Effector memory CD8-positive, alpha-beta T cell (primary cell): ENCODE results near the gene MIS18A.
"Not testable (repeated sequence)": the region's sequence is repeated elsewhere in the genome, so short reads cannot be mapped to it uniquely, and the experiment has no call there.

Source experiments
- ATAC-seq: fragments of 150-1000 bp; cut with Tn5 transposase; replicated peaks from 2 replicates; pipeline ENCODE4 v1.10.0; 2021; ENCODE audit warnings: mild to moderate bottlenecking, moderate library complexity
- DNase-seq, 3 experiments: peaks; one replicate each; pipeline ENCODE4 v3.0.0; 2021
- H3K27ac Mint-ChIP-seq, 2 donors: one replicate each; pipeline ENCODE4 v1.8.0; 2022; ENCODE audit warnings: mild to moderate bottlenecking in 2 of 2, mixed read lengths in 2 of 2, moderate library complexity in 2 of 2
- H3K27me3 Mint-ChIP-seq, 2 donors: one replicate each; pipeline ENCODE4 v1.8.0; 2022; ENCODE audit warnings: mixed read lengths in 2 of 2
- H3K36me3 Mint-ChIP-seq: one replicate; pipeline ENCODE4 v1.8.0; 2022; ENCODE audit warnings: mild to moderate bottlenecking, moderate library complexity, mixed read lengths; ENCODE audit not compliant: insufficient read depth
- H3K4me1 Mint-ChIP-seq, 2 donors: one replicate each; pipeline ENCODE4 v1.8.0; 2022; ENCODE audit warnings: low read depth in 2 of 2, mixed read lengths in 2 of 2
- H3K4me3 Mint-ChIP-seq, 2 donors: one replicate each; pipeline ENCODE4 v1.8.0; 2022; ENCODE audit warnings: mild to moderate bottlenecking in 2 of 2, mixed read lengths in 2 of 2, moderate library complexity in 2 of 2
- H3K9me3 Mint-ChIP-seq, 2 donors: one replicate each; pipeline ENCODE4 v1.8.0; 2022; ENCODE audit warnings: mixed read lengths in 2 of 2

MIS18A gene

GRCh38 chr21:32312976-32313375 is 34.1 kb upstream of the MIS18A start:
- Mint-ChIP-seq H3K36me3 (peaks cover 23% of the 10 kb centered on the region), H3K27ac (no peak overlapping the region), H3K4me3 (no peak overlapping the region), H3K4me1 (no peaks in the 10 kb centered on the region), H3K9me3 (no peaks in the 10 kb centered on the region), H3K27me3 (no peaks in the 10 kb centered on the region)
- DNase-seq: no peak
- no peak for ATAC-seq

GRCh38 chr21:32312326-32312725 is 33.5 kb upstream of the MIS18A start:
- peaks cover 20% of the 10 kb centered on the region for H3K36me3 Mint-ChIP-seq
- H3K9me3 Mint-ChIP-seq: no peaks in the 10 kb centered on the region

DNA sequence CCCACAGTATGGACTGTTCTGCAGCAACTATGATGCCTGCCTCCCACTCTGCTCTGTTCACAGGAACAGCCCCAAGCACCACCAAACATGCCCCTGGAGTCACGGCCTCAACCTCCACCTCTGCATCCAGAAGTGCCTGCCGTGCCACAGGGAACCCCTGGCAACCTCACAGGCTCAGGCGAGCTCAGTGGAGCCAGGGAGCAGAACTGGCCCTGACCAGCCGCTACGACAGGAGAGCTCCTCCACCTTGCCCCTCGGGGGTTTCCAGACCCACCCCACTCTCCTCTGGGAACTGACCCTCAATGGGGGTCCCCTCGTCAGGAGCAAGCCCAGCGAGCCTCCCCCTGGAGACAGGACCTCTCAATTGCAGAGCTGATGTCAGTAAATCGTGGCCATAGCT is 32.8 kb upstream of the MIS18A start:
- no peak for ATAC-seq
- H3K27ac Mint-ChIP-seq: no peak overlapping the region
- no peaks in the 10 kb centered on the region for H3K9me3 Mint-ChIP-seq
- H3K36me3 Mint-ChIP-seq: peaks cover 18% of the 10 kb centered on the region
- H3K27me3 Mint-ChIP-seq: no peaks in the 10 kb centered on the region
- peaks cover 0 to under 1% of the 10 kb centered on the region in 2 donors for H3K4me1 Mint-ChIP-seq
- H3K4me3 Mint-ChIP-seq: no peak overlapping the region
- no peak for DNase-seq

More at GRCh38 chr21:32312326-32312725, 33.5 kb upstream of the MIS18A start:
- Mint-ChIP-seq H3K4me3 (no peak overlapping the region), H3K27ac (no peak overlapping the region), H3K4me1 (no peaks in the 10 kb centered on the region), H3K27me3 (no peaks in the 10 kb centered on the region)
- DNase-seq (no peak), ATAC-seq (no peak)

DNA sequence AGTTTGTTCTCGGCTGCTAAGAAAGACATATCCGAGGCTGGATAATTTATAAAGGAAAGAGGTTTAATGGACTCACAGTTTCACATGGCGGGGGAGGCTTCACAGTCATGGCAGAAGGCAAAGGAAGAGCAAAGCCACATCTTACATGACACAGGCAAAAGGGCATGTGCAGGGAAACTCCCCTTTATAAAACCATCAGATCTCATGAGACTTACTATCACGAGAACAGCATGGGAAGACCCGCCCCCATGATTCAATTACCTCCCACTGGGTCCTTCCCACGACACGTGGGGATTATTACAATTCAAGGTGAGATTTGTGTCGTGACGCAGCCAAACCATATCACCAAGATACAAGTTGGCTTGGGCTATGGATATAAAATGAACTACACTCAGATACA is 32.1 kb upstream of the MIS18A start:
- H3K27ac Mint-ChIP-seq: not testable (repeated sequence)

DNA sequence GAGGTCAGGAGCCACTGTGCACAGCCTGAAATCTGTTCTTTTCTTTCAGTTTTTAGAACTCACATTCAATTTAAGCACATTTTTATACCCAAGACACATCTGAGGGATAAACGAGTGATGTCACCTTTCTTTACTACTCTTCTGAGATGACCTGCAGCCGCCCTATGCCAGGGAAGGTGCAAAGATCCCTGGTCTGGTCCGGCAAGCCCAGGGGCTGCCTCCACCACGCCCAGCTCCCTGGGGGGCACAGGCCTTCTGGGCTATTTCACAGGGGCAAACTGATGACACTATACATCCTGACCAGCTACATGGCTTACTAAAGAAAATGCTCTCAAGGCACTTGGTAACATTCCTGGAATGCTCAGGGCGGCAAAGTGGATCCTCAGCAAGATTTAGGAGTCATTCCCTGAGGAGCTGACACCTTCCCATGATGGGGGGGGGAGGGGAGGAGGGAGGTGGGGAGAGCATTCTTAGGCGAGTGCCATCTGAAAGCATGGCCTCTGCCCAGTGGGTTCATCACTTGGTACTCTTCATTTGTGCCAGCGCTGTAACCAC is 31.1 kb upstream of the MIS18A start:
- H3K4me1 Mint-ChIP-seq: peaks cover 0 to 3% of the 10 kb centered on the region in 2 donors
- DNase-seq (no peak), ATAC-seq (no peak)
- peaks cover 9% of the 10 kb centered on the region for H3K36me3 Mint-ChIP-seq
- no peaks in the 10 kb centered on the region for H3K9me3 Mint-ChIP-seq
- H3K4me3 Mint-ChIP-seq: no peak overlapping the region
- no peak overlapping the region for H3K27ac Mint-ChIP-seq
- H3K27me3 Mint-ChIP-seq: no peaks in the 10 kb centered on the region

More for the DNA sequence above, 32.1 kb upstream of the MIS18A start:
- not testable (repeated sequence) for H3K4me3 Mint-ChIP-seq, H3K27me3 Mint-ChIP-seq, H3K9me3 Mint-ChIP-seq, ATAC-seq, DNase-seq, H3K4me1 Mint-ChIP-seq
- H3K36me3 Mint-ChIP-seq: peaks cover 16% of the 10 kb centered on the region

- Mint-ChIP-seq H3K4me3 (no peak overlapping the region), H3K27me3 (no peaks in the 10 kb centered on the region), H3K4me1 (peaks cover 0 to 3% of the 10 kb centered on the region in 2 donors), H3K36me3 (peaks cover 12% of the 10 kb centered on the region), H3K27ac (no peak overlapping the region), H3K9me3 (no peaks in the 10 kb centered on the region)
- DNase-seq (no peak), ATAC-seq (no peak)
Measured at GRCh38 chr21:32308696-32309095, 29.8 kb upstream of the MIS18A start.

DNA sequence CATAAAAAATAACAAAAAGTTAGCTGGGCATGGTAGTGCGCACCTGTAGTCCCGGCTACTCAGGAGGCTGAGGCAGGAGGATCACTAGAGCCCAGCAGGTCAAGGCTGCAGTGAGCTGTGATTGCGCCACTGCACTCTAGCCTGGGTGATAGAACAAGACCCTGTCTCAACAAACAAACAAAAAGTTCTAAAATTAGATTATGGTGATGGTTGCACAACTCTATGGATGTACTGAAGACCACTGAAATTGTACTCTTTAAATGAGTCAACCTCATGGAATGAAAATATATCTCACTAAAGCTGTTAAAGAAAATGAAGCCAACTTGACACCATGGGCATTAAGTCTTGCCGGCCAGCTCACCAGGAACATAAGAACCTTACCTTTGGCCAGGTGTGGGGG is 28.9 kb upstream of the MIS18A start:
- no peaks in the 10 kb centered on the region for H3K9me3 Mint-ChIP-seq
- H3K27me3 Mint-ChIP-seq: no peaks in the 10 kb centered on the region
- no peak for DNase-seq
- peaks cover 0 to 3% of the 10 kb centered on the region in 2 donors for H3K4me1 Mint-ChIP-seq
- H3K27ac Mint-ChIP-seq: no peak overlapping the region
- no peak overlapping the region for H3K4me3 Mint-ChIP-seq
- ATAC-seq: no peak
- peaks cover 6% of the 10 kb centered on the region for H3K36me3 Mint-ChIP-seq

DNA sequence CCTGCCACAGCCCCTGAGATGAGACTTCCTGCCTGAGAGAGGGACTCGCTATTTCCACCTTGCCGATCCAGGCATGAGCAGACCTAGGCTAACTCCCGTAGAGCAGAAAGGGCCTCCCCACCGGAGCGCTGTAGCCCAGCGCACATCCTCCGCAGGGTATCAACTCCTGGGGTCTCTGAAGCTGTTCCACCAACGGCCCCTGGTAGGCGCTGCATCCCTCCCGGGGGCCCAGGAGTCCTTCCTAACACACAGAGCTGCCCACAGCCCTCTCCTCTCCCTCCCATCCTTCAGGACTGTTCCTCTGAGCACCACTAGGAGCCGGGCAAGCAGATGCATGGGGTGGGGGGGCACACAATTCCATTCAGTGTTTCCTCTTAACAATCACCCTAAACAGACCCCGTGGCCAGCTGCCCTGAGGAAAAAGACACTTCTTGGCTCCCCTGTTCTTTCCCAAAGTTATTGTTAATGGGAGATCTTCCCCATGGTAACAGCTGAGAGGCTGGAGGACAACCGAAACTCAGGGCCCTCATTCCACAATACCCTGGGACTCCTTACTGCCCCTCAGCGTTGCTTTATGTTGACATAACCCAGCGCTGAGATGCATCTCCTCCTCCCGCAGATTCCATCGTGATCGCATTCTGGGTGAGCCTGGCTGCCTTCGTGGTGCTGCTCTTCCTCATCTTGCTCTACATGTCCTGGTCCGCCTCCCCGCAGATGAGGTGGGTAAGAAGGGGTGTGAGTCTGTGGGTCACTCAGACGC is 27.4 kb upstream of the MIS18A start:
- Mint-ChIP-seq H3K27me3 (no peaks in the 10 kb centered on the region), H3K4me3 (no peak overlapping the region), H3K4me1 (peaks cover 0 to 3% of the 10 kb centered on the region in 2 donors), H3K36me3 (peaks cover 6% of the 10 kb centered on the region), H3K27ac (no peak overlapping the region), H3K9me3 (no peaks in the 10 kb centered on the region)
- ATAC-seq (no peak), DNase-seq (no peak)

DNA sequence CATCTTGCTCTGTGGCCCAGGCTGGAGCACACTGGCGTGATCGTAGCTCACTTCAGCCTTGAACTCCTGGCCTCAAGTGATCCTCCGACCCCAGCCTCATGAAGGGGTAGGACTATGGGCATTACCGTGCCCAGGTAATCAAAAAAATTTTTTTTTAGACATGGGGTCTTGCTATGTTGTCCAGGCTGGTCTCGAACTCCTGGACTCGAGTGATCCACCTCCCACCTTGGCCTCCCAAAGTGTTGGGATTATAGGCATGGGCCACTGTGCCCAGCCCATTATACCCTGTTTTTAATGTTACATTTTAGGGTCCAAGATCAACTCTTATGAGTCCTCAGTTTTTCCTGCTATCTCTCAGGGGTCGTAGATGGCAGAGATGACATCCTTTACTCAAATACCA is 26.1 kb upstream of the MIS18A start:
- no peak overlapping the region for H3K27ac Mint-ChIP-seq
- H3K4me3 Mint-ChIP-seq: no peak overlapping the region
- H3K9me3 Mint-ChIP-seq: no peaks in the 10 kb centered on the region
- no peak for DNase-seq
- H3K4me1 Mint-ChIP-seq: peaks cover 0 to 3% of the 10 kb centered on the region in 2 donors
- H3K36me3 Mint-ChIP-seq: peaks cover 6% of the 10 kb centered on the region
- H3K27me3 Mint-ChIP-seq: no peaks in the 10 kb centered on the region
- no peak for ATAC-seq

- H3K27me3 Mint-ChIP-seq: no peaks in the 10 kb centered on the region
- H3K36me3 Mint-ChIP-seq: peaks cover 6% of the 10 kb centered on the region
- H3K4me3 Mint-ChIP-seq: no peak overlapping the region
- ATAC-seq (no peak), DNase-seq (no peak)
- H3K9me3 Mint-ChIP-seq: no peaks in the 10 kb centered on the region
- H3K27ac Mint-ChIP-seq: no peak overlapping the region
- peaks cover 0 to 3% of the 10 kb centered on the region in 2 donors for H3K4me1 Mint-ChIP-seq
Measured at GRCh38 chr21:32303385-32303784, 24.5 kb upstream of the MIS18A start.

- Mint-ChIP-seq H3K9me3 (no peaks in the 10 kb centered on the region), H3K4me3 (no peak overlapping the region), H3K27me3 (no peaks in the 10 kb centered on the region), H3K4me1 (peaks cover 0 to 3% of the 10 kb centered on the region in 2 donors), H3K36me3 (peaks cover 6% of the 10 kb centered on the region), H3K27ac (no peak overlapping the region)
- DNase-seq (no peak), ATAC-seq (no peak)
Measured at GRCh38 chr21:32302560-32302959, 23.7 kb upstream of the MIS18A start.

GRCh38 chr21:32301596-32301995 is 22.7 kb upstream of the MIS18A start:
- H3K36me3 Mint-ChIP-seq: peaks cover 3% of the 10 kb centered on the region
- no peak overlapping the region for H3K4me3 Mint-ChIP-seq
- H3K4me1 Mint-ChIP-seq: peaks cover 0 to 2% of the 10 kb centered on the region in 2 donors
- H3K27me3 Mint-ChIP-seq: no peaks in the 10 kb centered on the region
- DNase-seq (no peak), ATAC-seq (no peak)
- no peak overlapping the region for H3K27ac Mint-ChIP-seq
- H3K9me3 Mint-ChIP-seq: no peaks in the 10 kb centered on the region

GRCh38 chr21:32300117-32300681 is 21.4 kb upstream of the MIS18A start:
- Mint-ChIP-seq H3K9me3 (no peaks in the 10 kb centered on the region), H3K36me3 (peaks cover 6% of the 10 kb centered on the region), H3K27ac (no peak overlapping the region), H3K4me3 (no peak overlapping the region), H3K27me3 (no peaks in the 10 kb centered on the region), H3K4me1 (no peaks in the 10 kb centered on the region)
- DNase-seq (no peak), ATAC-seq (no peak)

- DNase-seq (no peak), ATAC-seq (no peak)
- no peaks in the 10 kb centered on the region for H3K27me3 Mint-ChIP-seq
- peaks cover 6% of the 10 kb centered on the region for H3K36me3 Mint-ChIP-seq
- H3K4me3 Mint-ChIP-seq: no peak overlapping the region
- H3K9me3 Mint-ChIP-seq: no peaks in the 10 kb centered on the region
- H3K4me1 Mint-ChIP-seq: no peaks in the 10 kb centered on the region
- H3K27ac Mint-ChIP-seq: no peak overlapping the region
Measured at GRCh38 chr21:32299695-32300094, 20.8 kb upstream of the MIS18A start.
